ENCODE data around the gene LRRN3.
A peak's percentile ranks its signal among the peaks of the same experiment; 100 is the strongest.
"Not testable (repeated sequence)": the region's sequence is repeated elsewhere in the genome, so short reads cannot be mapped to it uniquely, and the experiment has no call there.

The LRRN3 gene

DNA sequence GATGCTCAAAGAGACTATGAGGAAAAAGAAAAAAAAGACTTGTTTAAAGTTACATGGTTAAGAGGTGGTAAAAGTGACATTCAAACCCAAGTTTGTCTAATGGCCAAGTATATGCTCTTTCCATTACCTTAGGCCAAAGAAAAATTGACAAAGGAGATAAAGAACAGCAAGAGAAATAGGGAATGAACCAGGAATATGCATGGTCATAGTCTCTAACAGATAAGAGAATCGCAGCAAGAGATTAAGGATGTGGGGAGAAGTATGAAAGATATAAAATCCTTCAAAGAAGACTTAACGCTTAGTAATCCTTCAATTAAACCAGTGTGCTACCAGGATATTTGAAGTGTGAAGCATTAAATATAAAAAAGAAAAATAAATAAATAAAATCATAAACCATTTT lies 23.2 kb upstream of the LRRN3 start:
- peaks cover 4% of the 10 kb centered on the region; the same call in 1 of the 2 replicates for H3K9me3 ChIP-seq (ENCODE audit: insufficient read depth, low read depth, low read length)
- H3K79me2 ChIP-seq (ENCODE audit: insufficient read depth, low read length), result no peaks in the 10 kb centered on the region
- peaks cover 14% of the 10 kb centered on the region for H3K4me1 ChIP-seq (ENCODE audit: insufficient read depth, low read length, poor library complexity, severe bottlenecking)

DNA sequence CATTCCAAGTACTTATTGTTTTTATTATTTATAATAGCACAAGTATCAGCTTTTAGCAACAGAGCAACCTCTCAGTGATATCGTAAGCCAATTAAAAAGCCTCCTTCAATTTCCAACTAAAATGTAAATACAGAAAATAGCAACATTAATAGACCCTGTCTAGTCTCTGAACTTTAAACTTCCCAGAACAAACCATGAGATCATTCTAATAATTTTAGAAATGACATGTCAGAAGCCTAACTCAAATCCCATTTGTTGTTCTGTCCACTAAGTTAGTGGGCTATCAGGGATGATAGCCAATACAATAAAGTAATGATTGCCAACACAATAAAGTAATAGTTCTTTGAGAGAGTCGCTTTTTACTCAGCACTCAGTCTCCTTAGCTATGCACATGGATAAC lies 22.3 kb upstream of the LRRN3 start:
- H3K4me1 ChIP-seq (ENCODE audit: insufficient read depth, low read length, poor library complexity, severe bottlenecking), result peaks cover 23% of the 10 kb centered on the region
- no peaks in the 10 kb centered on the region; the same call in 1 of the 2 replicates for H3K9me3 ChIP-seq (ENCODE audit: insufficient read depth, low read depth, low read length)
- H3K9me2 ChIP-seq (replicated peaks; ENCODE audit: low read depth, low read length), result no peaks in the 10 kb centered on the region
- no peak for TF ChIP-seq EZH2phosphoT487 (IDR thresholded peaks at IDR 0.05; ENCODE audit: borderline replicate concordance)
- TF ChIP-seq, protein P1, sequence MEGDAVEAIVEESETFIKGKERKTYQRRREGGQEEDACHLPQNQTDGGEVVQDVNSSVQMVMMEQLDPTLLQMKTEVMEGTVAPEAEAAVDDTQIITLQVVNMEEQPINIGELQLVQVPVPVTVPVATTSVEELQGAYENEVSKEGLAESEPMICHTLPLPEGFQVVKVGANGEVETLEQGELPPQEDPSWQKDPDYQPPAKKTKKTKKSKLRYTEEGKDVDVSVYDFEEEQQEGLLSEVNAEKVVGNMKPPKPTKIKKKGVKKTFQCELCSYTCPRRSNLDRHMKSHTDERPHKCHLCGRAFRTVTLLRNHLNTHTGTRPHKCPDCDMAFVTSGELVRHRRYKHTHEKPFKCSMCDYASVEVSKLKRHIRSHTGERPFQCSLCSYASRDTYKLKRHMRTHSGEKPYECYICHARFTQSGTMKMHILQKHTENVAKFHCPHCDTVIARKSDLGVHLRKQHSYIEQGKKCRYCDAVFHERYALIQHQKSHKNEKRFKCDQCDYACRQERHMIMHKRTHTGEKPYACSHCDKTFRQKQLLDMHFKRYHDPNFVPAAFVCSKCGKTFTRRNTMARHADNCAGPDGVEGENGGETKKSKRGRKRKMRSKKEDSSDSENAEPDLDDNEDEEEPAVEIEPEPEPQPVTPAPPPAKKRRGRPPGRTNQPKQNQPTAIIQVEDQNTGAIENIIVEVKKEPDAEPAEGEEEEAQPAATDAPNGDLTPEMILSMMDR (conservative IDR thresholded peaks at IDR 0.05; ENCODE audit: low read length), result no peak
- H3K4me3 ChIP-seq (ENCODE audit: low read length, poor library complexity, severe bottlenecking), result no peak overlapping the region
- H3K79me2 ChIP-seq (ENCODE audit: insufficient read depth, low read length), result no peaks in the 10 kb centered on the region
- no peak overlapping the region for H3K9ac ChIP-seq (ENCODE audit: low read depth, low read length, poor library complexity, severe bottlenecking)
- no peak overlapping the region for H2AFZ ChIP-seq (ENCODE audit: low read length)
- no peaks in the 10 kb centered on the region for H3K36me3 ChIP-seq (ENCODE audit: insufficient read depth, low read length)
- H3K4me2 ChIP-seq (ENCODE audit: low read depth, low read length, poor library complexity, severe bottlenecking), result no peak overlapping the region
- H3K27me3 ChIP-seq (ENCODE audit: insufficient read depth, low read length, poor library complexity, severe bottlenecking), result no peaks in the 10 kb centered on the region
- H4K20me1 ChIP-seq (ENCODE audit: insufficient read depth, low read length, poor library complexity, severe bottlenecking), result no peaks in the 10 kb centered on the region
- no peaks in the 10 kb centered on the region for H3F3A ChIP-seq (ENCODE audit: low read depth)

More for the DNA sequence above, 23.2 kb upstream of the LRRN3 start:
- H3K36me3 ChIP-seq (ENCODE audit: insufficient read depth, low read length), result no peaks in the 10 kb centered on the region
- no peak overlapping the region for H3K4me3 ChIP-seq (ENCODE audit: low read length, poor library complexity, severe bottlenecking)
- no peaks in the 10 kb centered on the region for H4K20me1 ChIP-seq (ENCODE audit: insufficient read depth, low read length, poor library complexity, severe bottlenecking)
- H3K4me2 ChIP-seq (ENCODE audit: low read depth, low read length, poor library complexity, severe bottlenecking), result no peak overlapping the region
- no peak overlapping the region for H3K9ac ChIP-seq (ENCODE audit: low read depth, low read length, poor library complexity, severe bottlenecking)
- no peaks in the 10 kb centered on the region for H3K9me2 ChIP-seq (replicated peaks; ENCODE audit: low read depth, low read length)
- no peaks in the 10 kb centered on the region for H3F3A ChIP-seq (ENCODE audit: low read depth)
- TF ChIP-seq, protein P1 (conservative IDR thresholded peaks at IDR 0.05; ENCODE audit: low read length), result no peak
- TF ChIP-seq EZH2phosphoT487 (IDR thresholded peaks at IDR 0.05; ENCODE audit: borderline replicate concordance), result no peak
- H3K27me3 ChIP-seq (ENCODE audit: insufficient read depth, low read length, poor library complexity, severe bottlenecking), result no peaks in the 10 kb centered on the region
- no peak overlapping the region for H2AFZ ChIP-seq (ENCODE audit: low read length)

DNA sequence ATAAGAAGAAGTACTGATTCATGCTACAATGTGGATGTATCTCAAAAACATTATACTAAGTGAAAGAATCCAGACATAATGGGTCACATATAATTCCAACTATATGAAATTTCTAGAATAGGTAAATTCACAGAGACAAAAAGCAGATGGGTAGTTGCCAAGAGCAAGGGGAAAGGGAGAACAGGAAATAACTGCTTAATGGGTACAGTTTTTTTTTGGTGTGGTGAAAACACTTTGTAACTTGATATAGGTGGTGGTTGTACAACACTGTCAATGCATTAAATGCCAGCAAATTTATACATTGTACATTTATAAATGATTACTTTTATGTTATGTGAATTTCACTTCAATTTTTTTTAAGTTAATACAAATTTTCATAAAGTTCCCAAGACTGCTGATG lies 19.4 kb upstream of the LRRN3 start:
- H3F3A ChIP-seq (ENCODE audit: low read depth), result no peaks in the 10 kb centered on the region
- peak overlapping the region; percentile 3 for H3K4me3 ChIP-seq (ENCODE audit: low read length, poor library complexity, severe bottlenecking)
- no peaks in the 10 kb centered on the region for H4K20me1 ChIP-seq (ENCODE audit: insufficient read depth, low read length, poor library complexity, severe bottlenecking)
- no peak overlapping the region for H3K9ac ChIP-seq (ENCODE audit: low read depth, low read length, poor library complexity, severe bottlenecking)
- H3K9me2 ChIP-seq (replicated peaks; ENCODE audit: low read depth, low read length), result no peaks in the 10 kb centered on the region
- H3K4me2 ChIP-seq (ENCODE audit: low read depth, low read length, poor library complexity, severe bottlenecking), result peak overlapping the region; percentile 16
- peaks cover 35% of the 10 kb centered on the region for H3K4me1 ChIP-seq (ENCODE audit: insufficient read depth, low read length, poor library complexity, severe bottlenecking)
- H3K9me3 ChIP-seq (ENCODE audit: insufficient read depth, low read depth, low read length), result no peaks in the 10 kb centered on the region
- TF ChIP-seq, protein P1 (conservative IDR thresholded peaks at IDR 0.05; ENCODE audit: low read length), result no peak
- TF ChIP-seq EZH2phosphoT487 (IDR thresholded peaks at IDR 0.05; ENCODE audit: borderline replicate concordance), result no peak
- no peak overlapping the region for H2AFZ ChIP-seq (ENCODE audit: low read length)
- no peaks in the 10 kb centered on the region for H3K79me2 ChIP-seq (ENCODE audit: insufficient read depth, low read length)
- H3K27me3 ChIP-seq (ENCODE audit: insufficient read depth, low read length, poor library complexity, severe bottlenecking), result no peaks in the 10 kb centered on the region
- H3K36me3 ChIP-seq (ENCODE audit: insufficient read depth, low read length), result no peaks in the 10 kb centered on the region

DNA sequence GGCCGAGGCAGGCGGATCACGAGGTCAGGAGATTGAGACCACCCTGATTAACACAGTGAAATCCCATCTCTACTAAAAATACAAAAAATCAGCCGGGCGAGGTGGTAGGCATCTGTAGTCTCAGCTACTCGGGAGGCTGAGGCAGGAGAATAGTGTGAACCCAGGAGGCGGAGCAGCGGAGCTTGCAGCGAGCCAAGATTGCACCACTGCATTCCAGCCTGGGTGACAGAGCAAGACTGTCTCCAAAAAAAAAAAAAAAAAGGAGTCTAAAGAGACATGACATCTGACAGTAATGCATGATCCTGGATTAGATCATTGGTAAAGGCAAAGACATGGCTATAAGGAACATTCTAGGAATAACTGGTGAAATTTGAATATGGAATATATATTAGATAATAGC lies 18.3 kb upstream of the LRRN3 start:
- not testable (repeated sequence) for H3K9ac ChIP-seq (ENCODE audit: low read depth, low read length, poor library complexity, severe bottlenecking); H2AFZ ChIP-seq (ENCODE audit: low read length); H3K27me3 ChIP-seq (ENCODE audit: insufficient read depth, low read length, poor library complexity, severe bottlenecking); H3K4me2 ChIP-seq (ENCODE audit: low read depth, low read length, poor library complexity, severe bottlenecking); H3K79me2 ChIP-seq (ENCODE audit: insufficient read depth, low read length); H3K9me3 ChIP-seq (ENCODE audit: insufficient read depth, low read depth, low read length); H4K20me1 ChIP-seq (ENCODE audit: insufficient read depth, low read length, poor library complexity, severe bottlenecking); H3K36me3 ChIP-seq (ENCODE audit: insufficient read depth, low read length); H3K9me2 ChIP-seq (replicated peaks; ENCODE audit: low read depth, low read length); H3F3A ChIP-seq (ENCODE audit: low read depth); H3K4me3 ChIP-seq (ENCODE audit: low read length, poor library complexity, severe bottlenecking)
- peaks cover 35% of the 10 kb centered on the region for H3K4me1 ChIP-seq (ENCODE audit: insufficient read depth, low read length, poor library complexity, severe bottlenecking)
